Activated naive CD4-positive, alpha-beta T cell treated with anti-CD3 and anti-CD28 coated beads, Interleukin-2, amount 50 U/mL, for 24 hours (primary cell): ENCODE results near the gene PDE6A.

Experiments
- H3K27ac Mint-ChIP-seq: one replicate; pipeline ENCODE4 v1.8.0; 2021; ENCODE audit warnings: mild to moderate bottlenecking, mixed read lengths
- H3K27me3 Mint-ChIP-seq: one replicate; pipeline ENCODE4 v1.8.0; 2021; ENCODE audit warnings: mixed read lengths
- H3K36me3 Mint-ChIP-seq: one replicate; pipeline ENCODE4 v1.8.0; 2021; ENCODE audit warnings: mixed read lengths
- H3K4me1 Mint-ChIP-seq: one replicate; pipeline ENCODE4 v1.8.0; 2021; ENCODE audit warnings: mixed read lengths
- H3K4me3 Mint-ChIP-seq: one replicate; pipeline ENCODE4 v1.8.0; 2021; ENCODE audit warnings: mild to moderate bottlenecking, mixed read lengths
- H3K9me3 Mint-ChIP-seq: one replicate; pipeline ENCODE4 v1.8.0; 2021; ENCODE audit warnings: mixed read lengths

PDE6A gene

GRCh38 chr5:149834246-149834855 is 110.2 kb downstream of the PDE6A start:
- H3K9me3 Mint-ChIP-seq: no peaks in the 10 kb centered on the region
- H3K27me3 Mint-ChIP-seq: no peaks in the 10 kb centered on the region
- peaks cover 5% of the 10 kb centered on the region for H3K36me3 Mint-ChIP-seq
- no peak overlapping the region for H3K27ac Mint-ChIP-seq
- no peak overlapping the region for H3K4me3 Mint-ChIP-seq
- no peaks in the 10 kb centered on the region for H3K4me1 Mint-ChIP-seq

GRCh38 chr5:149833116-149833827 is 111.3 kb downstream of the PDE6A start:
- Mint-ChIP-seq H3K36me3 (peaks cover 6% of the 10 kb centered on the region), H3K27me3 (no peaks in the 10 kb centered on the region), H3K4me1 (peaks cover 4% of the 10 kb centered on the region), H3K9me3 (no peaks in the 10 kb centered on the region), H3K27ac (no peak overlapping the region), H3K4me3 (no peak overlapping the region)

- Mint-ChIP-seq H3K4me3 (no peak overlapping the region), H3K4me1 (peaks cover 4% of the 10 kb centered on the region), H3K36me3 (peaks cover 6% of the 10 kb centered on the region), H3K27ac (no peak overlapping the region), H3K9me3 (no peaks in the 10 kb centered on the region), H3K27me3 (no peaks in the 10 kb centered on the region)
Observed at GRCh38 chr5:149832636-149833035, 112.0 kb downstream of the PDE6A start.

- H3K9me3 Mint-ChIP-seq: no peaks in the 10 kb centered on the region
- H3K27me3 Mint-ChIP-seq: no peaks in the 10 kb centered on the region
- peaks cover 4% of the 10 kb centered on the region for H3K4me1 Mint-ChIP-seq
- peaks cover 6% of the 10 kb centered on the region for H3K36me3 Mint-ChIP-seq
- H3K4me3 Mint-ChIP-seq: no peak overlapping the region
- no peak overlapping the region for H3K27ac Mint-ChIP-seq
Observed at GRCh38 chr5:149831492-149831891, 113.1 kb downstream of the PDE6A start.

- H3K36me3 Mint-ChIP-seq: peaks cover 6% of the 10 kb centered on the region
- no peaks in the 10 kb centered on the region for H3K9me3 Mint-ChIP-seq
- H3K27me3 Mint-ChIP-seq: no peaks in the 10 kb centered on the region
- H3K4me3 Mint-ChIP-seq: no peak overlapping the region
- H3K4me1 Mint-ChIP-seq: peaks cover 4% of the 10 kb centered on the region
- no peak overlapping the region for H3K27ac Mint-ChIP-seq
Observed at GRCh38 chr5:149830579-149830978, 114.0 kb downstream of the PDE6A start.

- Mint-ChIP-seq H3K36me3 (peaks cover 1% of the 10 kb centered on the region), H3K27ac (no peak overlapping the region), H3K4me3 (no peak overlapping the region), H3K27me3 (no peaks in the 10 kb centered on the region), H3K9me3 (no peaks in the 10 kb centered on the region), H3K4me1 (peaks cover 4% of the 10 kb centered on the region)
Observed at GRCh38 chr5:149829954-149830353, 114.6 kb downstream of the PDE6A start.

- H3K27me3 Mint-ChIP-seq: no peaks in the 10 kb centered on the region
- peaks cover 1% of the 10 kb centered on the region for H3K36me3 Mint-ChIP-seq
- H3K4me3 Mint-ChIP-seq: no peak overlapping the region
- H3K9me3 Mint-ChIP-seq: no peaks in the 10 kb centered on the region
- H3K4me1 Mint-ChIP-seq: peaks cover 4% of the 10 kb centered on the region
- H3K27ac Mint-ChIP-seq: no peak overlapping the region
Observed at GRCh38 chr5:149828161-149829011, 116.2 kb downstream of the PDE6A start.

- Mint-ChIP-seq H3K27ac (no peak overlapping the region), H3K36me3 (peaks cover 1% of the 10 kb centered on the region), H3K4me3 (no peak overlapping the region), H3K4me1 (peaks cover 4% of the 10 kb centered on the region), H3K27me3 (no peaks in the 10 kb centered on the region), H3K9me3 (no peaks in the 10 kb centered on the region)
Observed at GRCh38 chr5:149827546-149827945, 117.0 kb downstream of the PDE6A start.

GRCh38 chr5:149827086-149827485 is 117.5 kb downstream of the PDE6A start:
- H3K27me3 Mint-ChIP-seq: no peaks in the 10 kb centered on the region
- H3K27ac Mint-ChIP-seq: peak overlapping the region; percentile 30
- no peaks in the 10 kb centered on the region for H3K9me3 Mint-ChIP-seq
- peaks cover 1% of the 10 kb centered on the region for H3K36me3 Mint-ChIP-seq
- no peak overlapping the region for H3K4me3 Mint-ChIP-seq
- peaks cover 4% of the 10 kb centered on the region for H3K4me1 Mint-ChIP-seq

- Mint-ChIP-seq H3K27me3 (no peaks in the 10 kb centered on the region), H3K9me3 (no peaks in the 10 kb centered on the region), H3K36me3 (peaks cover 1% of the 10 kb centered on the region), H3K4me1 (peaks cover 4% of the 10 kb centered on the region), H3K4me3 (no peak overlapping the region), H3K27ac (no peak overlapping the region)
Observed at GRCh38 chr5:149826574-149826973, 118.0 kb downstream of the PDE6A start.

- H3K4me1 Mint-ChIP-seq: peaks cover 4% of the 10 kb centered on the region
- peaks cover 3% of the 10 kb centered on the region for H3K36me3 Mint-ChIP-seq
- H3K27ac Mint-ChIP-seq: no peak overlapping the region
- H3K4me3 Mint-ChIP-seq: no peak overlapping the region
- no peaks in the 10 kb centered on the region for H3K9me3 Mint-ChIP-seq
- H3K27me3 Mint-ChIP-seq: no peaks in the 10 kb centered on the region
Observed at GRCh38 chr5:149824846-149825245, 119.7 kb downstream of the PDE6A start.

GRCh38 chr5:149824120-149824519 is 120.5 kb downstream of the PDE6A start:
- H3K36me3 Mint-ChIP-seq: peaks cover 3% of the 10 kb centered on the region
- H3K4me3 Mint-ChIP-seq: no peak overlapping the region
- H3K27ac Mint-ChIP-seq: no peak overlapping the region
- H3K4me1 Mint-ChIP-seq: peaks cover 4% of the 10 kb centered on the region
- H3K27me3 Mint-ChIP-seq: no peaks in the 10 kb centered on the region
- no peaks in the 10 kb centered on the region for H3K9me3 Mint-ChIP-seq

GRCh38 chr5:149823375-149823774 is 121.2 kb downstream of the PDE6A start:
- Mint-ChIP-seq H3K4me3 (no peak overlapping the region), H3K36me3 (peaks cover 2% of the 10 kb centered on the region), H3K4me1 (peaks cover under 1% of the 10 kb centered on the region), H3K9me3 (no peaks in the 10 kb centered on the region), H3K27ac (no peak overlapping the region), H3K27me3 (no peaks in the 10 kb centered on the region)

- Mint-ChIP-seq H3K9me3 (no peaks in the 10 kb centered on the region), H3K27ac (no peak overlapping the region), H3K27me3 (no peaks in the 10 kb centered on the region), H3K4me3 (no peak overlapping the region), H3K4me1 (no peaks in the 10 kb centered on the region), H3K36me3 (peaks cover 2% of the 10 kb centered on the region)
Observed at GRCh38 chr5:149822301-149822700, 122.3 kb downstream of the PDE6A start.

- no peaks in the 10 kb centered on the region for H3K9me3 Mint-ChIP-seq
- no peaks in the 10 kb centered on the region for H3K27me3 Mint-ChIP-seq
- no peak overlapping the region for H3K4me3 Mint-ChIP-seq
- H3K4me1 Mint-ChIP-seq: no peaks in the 10 kb centered on the region
- peaks cover 2% of the 10 kb centered on the region for H3K36me3 Mint-ChIP-seq
- no peak overlapping the region for H3K27ac Mint-ChIP-seq
Observed at GRCh38 chr5:149820536-149821510, 123.8 kb downstream of the PDE6A start.
